Trophoblast cell (in vitro differentiated cells and primary cell): ENCODE measurements around the gene ELOVL5.

ENCODE experiments used
- DNase-seq, 2 donors: peaks; one replicate each; pipeline ENCODE4 v3.0.0-alpha.2; 2016
- H2AFZ ChIP-seq: 2 replicates; pipeline ENCODE4 v1.6.1; 2013; ENCODE audit warnings: low read length, moderate library complexity, mild to moderate bottlenecking; ENCODE audit not compliant: insufficient read depth, poor library complexity
- H2AK5ac ChIP-seq: 2 replicates; pipeline ENCODE4 v1.6.1; 2013; ENCODE audit warnings: mild to moderate bottlenecking, low read length
- H2BK120ac ChIP-seq: 2 replicates; pipeline ENCODE4 v1.6.1; 2013; ENCODE audit warnings: low read length, mild to moderate bottlenecking, moderate library complexity; ENCODE audit not compliant: insufficient read depth, poor library complexity
- H2BK12ac ChIP-seq: 2 replicates; pipeline ENCODE4 v1.6.1; 2013; ENCODE audit warnings: mild to moderate bottlenecking, low read length, moderate library complexity
- H2BK5ac ChIP-seq: 2 replicates; pipeline ENCODE4 v1.6.1; 2013; ENCODE audit warnings: low read length, low read depth, moderate library complexity, mild to moderate bottlenecking; ENCODE audit not compliant: poor library complexity
- H3K14ac ChIP-seq: 2 replicates; pipeline ENCODE4 v1.6.1; 2013; ENCODE audit warnings: mild to moderate bottlenecking, low read length
- H3K18ac ChIP-seq: 2 replicates; pipeline ENCODE4 v1.6.1; 2013; ENCODE audit warnings: mild to moderate bottlenecking, low read length
- H3K23ac ChIP-seq: 2 replicates; pipeline ENCODE4 v1.6.1; 2013; ENCODE audit warnings: low read length
- H3K27ac ChIP-seq: 2 replicates; pipeline ENCODE4 v1.5.1; 2013; ENCODE audit warnings: low read depth, mild to moderate bottlenecking, inconsistent platforms, low read length, moderate library complexity
- H3K27me3 ChIP-seq: 2 replicates; pipeline ENCODE4 v1.6.1; 2013; ENCODE audit warnings: inconsistent platforms, mild to moderate bottlenecking, low read length, moderate library complexity; ENCODE audit not compliant: insufficient read depth
- H3K36me3 ChIP-seq, 2 experiments: 1 replicate in 1 of 2; 2 replicates in 1 of 2; pipeline ENCODE4 v1.6.1; 2013; ENCODE audit warnings: low read length in 2 of 2, mild to moderate bottlenecking in 2 of 2, moderate library complexity in 1 of 2; ENCODE audit not compliant: insufficient read depth in 2 of 2, control insufficient read depth in 1 of 2
- H3K4ac ChIP-seq: 2 replicates; pipeline ENCODE4 v1.6.1; 2013; ENCODE audit warnings: low read depth, mild to moderate bottlenecking, low read length, moderate library complexity
- H3K4me1 ChIP-seq, 2 experiments: 1 replicate in 1 of 2; 2 replicates in 1 of 2; pipeline ENCODE4 v1.6.1; 2013; ENCODE audit warnings: low read length in 2 of 2, mild to moderate bottlenecking in 2 of 2, moderate library complexity in 1 of 2; ENCODE audit not compliant: insufficient read depth in 2 of 2, control insufficient read depth in 1 of 2
- H3K4me2 ChIP-seq: 2 replicates; pipeline ENCODE4 v1.6.1; 2013; ENCODE audit warnings: inconsistent platforms, mild to moderate bottlenecking, low read length, moderate library complexity
- H3K4me3 ChIP-seq: 2 replicates; pipeline ENCODE4 v1.5.1; 2013; ENCODE audit warnings: mild to moderate bottlenecking, low read depth, low read length, inconsistent platforms
- H3K79me1 ChIP-seq: one replicate; pipeline ENCODE4 v1.6.1; 2013; ENCODE audit warnings: low read length
- H3K79me2 ChIP-seq: 2 replicates; pipeline ENCODE4 v1.6.1; 2013; ENCODE audit warnings: low read length, mild to moderate bottlenecking; ENCODE audit not compliant: control insufficient read depth, insufficient read depth, poor library complexity
- H3K9ac ChIP-seq: 2 replicates; pipeline ENCODE4 v1.6.1; 2013; ENCODE audit warnings: mild to moderate bottlenecking, low read length
- H3K9me3 ChIP-seq: 2 replicates; pipeline ENCODE4 v1.6.1; 2013; ENCODE audit warnings: low read depth, mild to moderate bottlenecking, control low read depth, inconsistent platforms, low read length; ENCODE audit not compliant: insufficient read depth
- H4K12ac ChIP-seq: 2 replicates; pipeline ENCODE4 v1.6.1; 2013; ENCODE audit warnings: low read depth, mild to moderate bottlenecking, low read length, moderate library complexity
- H4K8ac ChIP-seq: 2 replicates; pipeline ENCODE4 v1.6.1; 2013; ENCODE audit warnings: low read depth, mild to moderate bottlenecking, low read length, moderate library complexity
- H4K91ac ChIP-seq: one replicate; pipeline ENCODE4 v1.6.1; 2013; ENCODE audit warnings: low read depth, mild to moderate bottlenecking, low read length, moderate library complexity
- WGBS: extraction: QIAGEN DNeasy Blood & Tissue Kit; methylation state at CpG from one replicate; pipeline ENCODE4 v1.1.7; 2013; ENCODE audit warnings: missing lambda C conversion rate; ENCODE audit not compliant: insufficient read length, insufficient coverage; ENCODE audit errors: extremely low coverage; 5-methylcytosine and 5-hydroxymethylcytosine counted together

Gene ELOVL5

DNA sequence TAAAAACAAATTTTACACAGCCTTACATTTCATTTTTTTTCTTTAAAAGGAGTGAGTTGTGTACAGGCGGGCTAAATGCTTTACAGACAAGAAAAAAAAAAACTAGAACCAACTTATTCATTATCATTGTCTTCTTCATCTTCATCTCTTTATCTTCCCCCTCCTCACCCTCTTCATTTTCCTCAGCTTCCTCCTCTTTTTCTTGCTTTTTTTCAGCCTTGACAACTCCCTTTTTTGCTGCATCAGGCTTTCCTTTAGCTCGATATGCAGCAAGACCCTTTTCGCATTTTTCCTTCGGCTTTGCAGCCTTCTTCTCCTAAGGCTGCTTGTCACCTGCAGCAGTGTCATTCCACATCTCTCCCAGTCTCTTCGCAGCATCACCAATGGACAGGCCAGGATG is 113.2 kb downstream of the ELOVL5 start:
- H3K4me1 ChIP-seq, result no peaks in the 10 kb centered on the region
- no peak overlapping the region for H3K23ac ChIP-seq
- H3K9ac ChIP-seq, result no peak overlapping the region
- no peak overlapping the region for H3K14ac ChIP-seq
- no peak overlapping the region for H3K4me3 ChIP-seq
- H3K18ac ChIP-seq, result no peak overlapping the region
- no peak overlapping the region for H3K4ac ChIP-seq
- H3K4me2 ChIP-seq, result no peak overlapping the region
- no peak overlapping the region for H2BK12ac ChIP-seq
- no peak overlapping the region for H2BK120ac ChIP-seq
- no peak overlapping the region for H2BK5ac ChIP-seq
- H3K79me2 ChIP-seq, result no peaks in the 10 kb centered on the region
- H3K79me1 ChIP-seq, result no peaks in the 10 kb centered on the region
- H4K12ac ChIP-seq, result no peak overlapping the region
- no peak overlapping the region for H4K91ac ChIP-seq
- H3K27me3 ChIP-seq, result no peaks in the 10 kb centered on the region
- H2AFZ ChIP-seq, result no peak overlapping the region
- DNase-seq, result no peak
- H3K36me3 ChIP-seq, result no peaks in the 10 kb centered on the region
- no CpG with 5 or more reads among the region's 5 CpGs for WGBS
- H3K27ac ChIP-seq, result no peak overlapping the region
- no peak overlapping the region for H4K8ac ChIP-seq
- H3K9me3 ChIP-seq, result peaks cover 1% of the 10 kb centered on the region
- H2AK5ac ChIP-seq, result no peak overlapping the region

DNA sequence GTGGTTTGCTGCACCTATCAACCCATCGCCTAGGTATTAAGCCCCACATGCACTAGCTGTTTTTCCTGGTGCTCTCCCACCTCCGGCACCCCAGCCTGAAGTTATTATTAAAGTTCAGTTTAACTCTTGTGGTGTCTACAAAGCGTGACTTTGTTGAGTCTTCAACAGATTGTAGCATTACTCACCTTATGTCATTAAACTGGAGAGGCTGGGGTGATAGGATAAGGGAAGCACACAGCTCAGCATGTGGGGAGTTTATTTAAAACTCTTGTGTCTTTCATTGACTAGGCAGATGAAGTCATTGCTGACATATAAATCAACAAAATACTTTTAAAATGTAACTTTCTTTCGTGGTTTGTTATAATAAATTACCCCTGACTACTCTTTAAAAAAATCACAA is 115.4 kb downstream of the ELOVL5 start:
- H2AK5ac ChIP-seq, result no peak overlapping the region
- DNase-seq, result no peak
- no peak overlapping the region for H3K23ac ChIP-seq
- H2BK5ac ChIP-seq, result no peak overlapping the region
- H2BK12ac ChIP-seq, result no peak overlapping the region
- H3K4me1 ChIP-seq, result no peaks in the 10 kb centered on the region
- no peak overlapping the region for H4K91ac ChIP-seq
- H3K4me2 ChIP-seq, result no peak overlapping the region
- no peak overlapping the region for H3K27ac ChIP-seq
- no peaks in the 10 kb centered on the region for H3K79me2 ChIP-seq
- no peak overlapping the region for H3K9ac ChIP-seq
- H3K4ac ChIP-seq, result no peak overlapping the region
- no peak overlapping the region for H3K4me3 ChIP-seq
- H4K8ac ChIP-seq, result no peak overlapping the region
- no peak overlapping the region for H4K12ac ChIP-seq
- no CpG with 5 or more reads among the region's 4 CpGs for WGBS
- no peak overlapping the region for H3K14ac ChIP-seq
- H3K9me3 ChIP-seq, result peaks cover 1% of the 10 kb centered on the region
- H3K36me3 ChIP-seq, result no peaks in the 10 kb centered on the region
- no peak overlapping the region for H3K18ac ChIP-seq
- no peaks in the 10 kb centered on the region for H3K79me1 ChIP-seq
- H2AFZ ChIP-seq, result no peak overlapping the region
- H2BK120ac ChIP-seq, result no peak overlapping the region
- H3K27me3 ChIP-seq, result no peaks in the 10 kb centered on the region

DNA sequence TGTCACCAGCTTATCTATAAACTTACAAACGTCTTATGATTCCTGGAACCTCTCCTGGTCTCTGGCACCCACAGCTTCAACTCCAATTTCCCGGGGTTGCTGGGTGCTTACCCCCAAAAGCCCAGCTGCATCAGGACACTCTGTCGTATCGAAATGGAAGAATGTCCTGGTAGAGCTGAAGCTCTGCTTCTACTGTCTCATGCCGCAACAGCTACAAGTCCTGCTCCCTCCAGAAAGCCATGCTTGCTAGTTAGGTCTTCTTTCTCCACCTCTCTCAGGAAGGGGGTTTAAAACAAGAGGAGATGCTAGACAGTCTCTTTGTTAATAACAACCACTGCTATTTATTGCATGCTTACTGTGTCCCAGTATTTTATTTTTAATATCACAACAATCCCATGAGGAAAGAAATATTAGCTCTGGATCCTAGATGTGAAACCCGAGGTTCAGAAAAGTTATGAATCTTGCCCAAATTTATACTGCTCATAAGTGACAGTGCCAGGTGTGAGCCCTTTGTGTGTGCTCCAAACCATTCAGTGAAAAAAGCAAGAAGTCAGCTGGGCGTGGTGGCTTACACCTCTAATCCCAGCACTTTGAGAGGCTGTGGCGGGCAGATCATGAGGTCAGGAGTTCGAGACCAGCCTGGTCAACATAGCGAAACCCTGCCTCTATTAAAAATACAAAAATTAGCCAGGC is 117.8 kb downstream of the ELOVL5 start:
- H3K23ac ChIP-seq, result no peak overlapping the region
- no peak overlapping the region for H4K8ac ChIP-seq
- no peak overlapping the region for H3K27ac ChIP-seq
- no peak overlapping the region for H3K4ac ChIP-seq
- no peak overlapping the region for H4K91ac ChIP-seq
- H3K4me1 ChIP-seq, result no peaks in the 10 kb centered on the region
- no peaks in the 10 kb centered on the region for H3K27me3 ChIP-seq
- WGBS, result no CpG with 5 or more reads among the region's 10 CpGs
- no peak overlapping the region for H2AFZ ChIP-seq
- no peak overlapping the region for H3K9ac ChIP-seq
- H2BK5ac ChIP-seq, result no peak overlapping the region
- no peak overlapping the region for H2BK120ac ChIP-seq
- H3K14ac ChIP-seq, result no peak overlapping the region
- no peaks in the 10 kb centered on the region for H3K9me3 ChIP-seq
- H2BK12ac ChIP-seq, result no peak overlapping the region
- H3K79me1 ChIP-seq, result no peaks in the 10 kb centered on the region
- H3K4me3 ChIP-seq, result no peak overlapping the region
- H3K79me2 ChIP-seq, result no peaks in the 10 kb centered on the region
- H3K18ac ChIP-seq, result no peak overlapping the region
- no peak overlapping the region for H3K4me2 ChIP-seq
- H3K36me3 ChIP-seq, result no peaks in the 10 kb centered on the region
- no peak for DNase-seq
- H4K12ac ChIP-seq, result no peak overlapping the region
- no peak overlapping the region for H2AK5ac ChIP-seq

DNA sequence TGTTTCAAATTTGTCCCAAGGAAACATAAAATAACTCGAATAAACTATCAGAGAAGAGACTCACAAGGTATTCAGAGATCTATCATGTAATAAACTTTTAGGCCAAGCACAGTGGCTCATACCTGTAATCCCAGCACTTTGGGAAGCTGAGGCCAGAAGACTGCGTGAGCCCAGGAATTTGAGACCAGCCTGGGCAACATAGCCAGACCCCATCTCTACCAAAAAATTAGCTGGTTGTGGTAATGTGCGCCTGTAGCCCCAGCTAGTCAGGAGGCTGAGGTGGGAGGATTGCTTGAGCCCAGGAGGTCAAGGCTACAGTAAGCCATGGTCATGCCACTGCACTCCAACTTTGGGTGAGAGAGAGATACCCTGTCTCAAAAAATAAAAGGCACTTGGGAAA is 120.9 kb downstream of the ELOVL5 start:
- no peak overlapping the region for H3K4me2 ChIP-seq
- no peak overlapping the region for H2BK5ac ChIP-seq
- H3K27me3 ChIP-seq, result no peaks in the 10 kb centered on the region
- H3K4me1 ChIP-seq, result no peaks in the 10 kb centered on the region
- no peak overlapping the region for H2BK12ac ChIP-seq
- no CpG with 5 or more reads among the region's 3 CpGs for WGBS
- H3K36me3 ChIP-seq, result no peaks in the 10 kb centered on the region
- H3K9ac ChIP-seq, result no peak overlapping the region
- no peaks in the 10 kb centered on the region for H3K79me1 ChIP-seq
- no peaks in the 10 kb centered on the region for H3K9me3 ChIP-seq
- H4K91ac ChIP-seq, result no peak overlapping the region
- H3K4me3 ChIP-seq, result no peak overlapping the region
- no peak overlapping the region for H2BK120ac ChIP-seq
- no peak for DNase-seq
- no peaks in the 10 kb centered on the region for H3K79me2 ChIP-seq
- no peak overlapping the region for H4K8ac ChIP-seq
- H3K23ac ChIP-seq, result no peak overlapping the region
- no peak overlapping the region for H3K14ac ChIP-seq
- H3K4ac ChIP-seq, result no peak overlapping the region
- H3K27ac ChIP-seq, result no peak overlapping the region
- no peak overlapping the region for H2AK5ac ChIP-seq
- H3K18ac ChIP-seq, result no peak overlapping the region
- H4K12ac ChIP-seq, result no peak overlapping the region
- no peak overlapping the region for H2AFZ ChIP-seq
